GM21367 (cell line): ENCODE measurements around the gene KATNAL2.
"Not testable (repeated sequence)": the region's sequence is repeated elsewhere in the genome, so short reads cannot be mapped to it uniquely, and the experiment has no call there.

ENCODE experiments used
- ATAC-seq: cut with Tn5 transposase; IDR thresholded peaks from one replicate; pipeline ENCODE4 v1.9.1; 2021; ENCODE audit not compliant: unreplicated experiment

The KATNAL2 gene

GRCh38 chr18:47032945-47033344 is 115.5 kb downstream of the KATNAL2 start:
- no peak for ATAC-seq

- not testable (repeated sequence) for ATAC-seq
Measured at GRCh38 chr18:47034591-47034990, 117.2 kb downstream of the KATNAL2 start.

DNA sequence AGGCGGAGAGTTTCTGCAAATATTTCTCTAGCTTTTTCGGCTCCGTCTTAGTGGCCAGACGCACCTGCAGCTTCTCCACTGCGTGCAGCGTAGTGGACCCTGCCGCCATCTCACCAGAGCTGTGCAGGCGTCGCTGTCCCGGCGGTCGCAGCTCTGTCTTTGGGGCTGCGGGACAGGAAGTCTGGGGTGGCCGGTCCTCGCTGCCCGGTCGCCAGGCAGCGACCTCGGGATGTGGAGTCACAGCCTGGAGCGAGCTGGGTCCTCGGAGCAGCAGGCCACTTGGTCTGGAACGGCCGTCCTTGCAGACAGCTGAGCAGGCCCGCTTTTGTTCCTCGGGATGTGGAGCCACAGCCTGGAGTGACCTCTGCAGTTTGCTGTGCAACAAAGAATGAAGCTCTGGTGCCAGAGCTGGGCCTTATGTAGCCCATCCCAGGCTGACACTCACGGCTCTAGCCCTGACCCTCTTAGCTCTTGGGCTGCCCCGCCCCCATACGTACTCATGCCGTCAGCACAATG is 117.8 kb downstream of the KATNAL2 start, which contains the start of gene ELOA2:
TSS of gene ELOA2 (minus strand) at position 466 of the 516 bp plus-strand sequence. CDS start at position 109, 357 bp downstream.
- ATAC-seq = no peak

GRCh38 chr18:47036298-47036874 is 119.0 kb downstream of the KATNAL2 start:
- no peak for ATAC-seq

DNA sequence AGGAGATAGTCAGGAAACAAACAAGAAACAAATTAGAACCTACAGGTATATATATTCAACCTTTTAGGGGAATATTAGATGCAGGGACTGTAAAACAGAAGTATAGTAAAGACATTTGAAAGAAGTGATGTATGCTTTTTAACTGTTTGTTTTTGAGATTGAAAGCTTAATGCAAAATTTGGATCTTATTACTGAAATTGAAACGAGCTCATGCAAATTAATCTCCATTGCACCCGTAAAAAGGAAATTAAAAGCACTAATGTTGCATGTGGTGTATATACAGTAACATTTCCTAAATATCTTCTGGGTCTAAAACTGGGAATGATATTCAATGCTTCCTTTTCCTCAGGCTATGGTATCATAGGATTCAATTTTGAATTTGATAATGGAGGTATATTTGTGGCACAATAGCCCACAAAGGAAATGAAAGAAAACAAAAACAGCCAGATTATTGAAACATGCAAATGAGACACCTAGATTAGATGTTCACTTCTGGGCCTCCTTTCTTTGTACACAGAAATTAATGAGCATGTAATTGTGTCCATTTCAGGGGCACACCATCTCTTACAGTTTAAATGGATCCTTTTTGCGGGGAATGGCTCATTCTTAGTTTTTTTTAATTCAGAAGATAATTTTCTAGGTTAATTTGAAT is 119.7 kb downstream of the KATNAL2 start:
- no peak for ATAC-seq

DNA sequence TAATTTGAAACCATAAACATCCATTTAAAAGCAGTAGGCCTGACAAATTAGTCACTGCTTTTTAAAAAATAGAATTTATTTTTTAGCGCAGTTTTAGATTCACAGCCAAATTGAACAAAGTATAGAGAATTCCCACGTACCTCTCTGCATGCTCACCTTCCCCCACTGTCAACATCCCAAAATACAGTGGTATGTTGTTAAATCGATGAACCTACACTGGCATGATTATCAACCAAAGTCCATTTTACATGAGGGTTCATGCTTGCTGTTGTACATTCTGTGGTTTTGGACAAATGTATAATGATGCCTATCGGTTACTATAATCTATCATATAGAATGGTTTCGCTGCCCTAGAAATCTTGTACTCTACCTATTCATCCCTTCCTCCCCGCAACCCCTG is 123.6 kb downstream of the KATNAL2 start:
- no peak for ATAC-seq

- ATAC-seq = no peak
Measured at GRCh38 chr18:47050468-47050867, 133.1 kb downstream of the KATNAL2 start.

DNA sequence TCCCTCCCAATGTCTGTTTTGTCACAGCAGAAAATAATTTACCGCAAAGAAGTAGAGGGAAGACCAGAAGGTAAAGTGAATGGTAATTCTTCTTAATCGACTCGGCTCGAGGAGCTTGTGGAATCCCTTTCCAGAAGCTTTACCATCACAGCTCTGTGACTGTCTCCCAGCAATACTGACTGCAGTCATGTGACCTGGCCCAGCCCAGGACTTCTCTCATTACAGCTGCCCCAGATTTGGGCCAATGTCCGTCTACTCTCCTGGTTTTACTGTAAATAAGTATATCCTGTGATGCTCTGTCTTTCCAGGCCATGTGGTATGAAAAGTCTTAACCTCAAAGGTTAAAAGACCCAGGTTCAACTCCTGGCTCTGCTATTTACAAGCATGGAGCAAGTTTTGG is 137.0 kb downstream of the KATNAL2 start:
- ATAC-seq = no peak

DNA sequence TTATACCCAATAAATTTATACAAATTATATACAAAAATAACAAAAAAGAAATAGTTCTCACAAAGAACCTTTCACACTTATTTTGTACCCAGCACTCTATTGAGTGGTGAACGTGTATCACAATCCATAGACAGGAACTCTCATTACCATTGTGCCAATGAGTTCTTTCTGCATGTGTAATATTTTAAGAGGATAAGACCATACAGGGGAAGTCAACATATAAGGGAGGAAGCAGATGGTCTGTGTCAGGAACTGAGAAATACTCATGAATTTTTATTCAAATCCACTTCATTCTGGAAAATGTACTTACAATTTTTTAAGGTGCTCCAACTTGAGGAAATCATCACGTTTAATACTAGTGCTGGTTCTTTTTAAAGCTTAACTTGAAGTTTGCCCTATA is 145.1 kb downstream of the KATNAL2 start:
- ATAC-seq = no peak

DNA sequence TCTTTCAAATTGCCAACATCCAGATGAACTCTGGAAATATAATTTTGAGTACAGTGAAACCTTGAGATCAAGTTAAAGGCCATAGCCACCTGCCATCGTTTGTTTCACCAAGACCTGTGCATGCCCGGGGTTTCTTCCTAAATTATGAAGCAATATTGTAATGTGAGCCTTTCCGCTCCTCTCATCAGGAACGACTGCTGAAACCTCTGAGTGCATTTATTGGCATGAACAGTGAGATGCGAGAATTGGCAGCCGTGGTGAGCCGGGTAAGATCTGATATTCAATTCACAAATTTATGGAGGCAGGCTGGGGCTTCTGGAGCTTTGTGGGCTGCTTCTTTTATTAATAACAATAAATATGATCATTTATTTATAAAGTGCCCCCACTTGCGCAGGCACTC is 145.7 kb downstream of the KATNAL2 start:
- no peak for ATAC-seq

DNA sequence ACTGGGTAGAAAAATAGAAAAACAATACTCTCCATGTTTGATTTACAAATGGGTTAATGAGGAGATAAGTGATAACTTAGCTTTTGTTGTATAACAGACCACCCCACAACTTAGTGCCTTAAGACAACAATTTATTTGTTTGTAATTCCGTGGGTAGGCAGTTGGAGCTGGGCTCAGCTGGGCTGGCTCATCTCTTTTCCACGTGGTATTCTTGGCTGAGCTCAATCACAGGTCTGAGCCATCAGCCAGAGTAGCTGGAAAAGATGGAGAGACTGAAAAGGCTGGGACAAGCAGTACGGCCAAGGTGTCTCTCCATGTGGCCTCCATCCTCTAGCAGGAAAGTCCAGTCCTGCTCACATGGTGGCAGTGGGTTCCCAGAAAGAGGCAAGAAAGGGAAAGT is 150.2 kb downstream of the KATNAL2 start:
- ATAC-seq = no peak

DNA sequence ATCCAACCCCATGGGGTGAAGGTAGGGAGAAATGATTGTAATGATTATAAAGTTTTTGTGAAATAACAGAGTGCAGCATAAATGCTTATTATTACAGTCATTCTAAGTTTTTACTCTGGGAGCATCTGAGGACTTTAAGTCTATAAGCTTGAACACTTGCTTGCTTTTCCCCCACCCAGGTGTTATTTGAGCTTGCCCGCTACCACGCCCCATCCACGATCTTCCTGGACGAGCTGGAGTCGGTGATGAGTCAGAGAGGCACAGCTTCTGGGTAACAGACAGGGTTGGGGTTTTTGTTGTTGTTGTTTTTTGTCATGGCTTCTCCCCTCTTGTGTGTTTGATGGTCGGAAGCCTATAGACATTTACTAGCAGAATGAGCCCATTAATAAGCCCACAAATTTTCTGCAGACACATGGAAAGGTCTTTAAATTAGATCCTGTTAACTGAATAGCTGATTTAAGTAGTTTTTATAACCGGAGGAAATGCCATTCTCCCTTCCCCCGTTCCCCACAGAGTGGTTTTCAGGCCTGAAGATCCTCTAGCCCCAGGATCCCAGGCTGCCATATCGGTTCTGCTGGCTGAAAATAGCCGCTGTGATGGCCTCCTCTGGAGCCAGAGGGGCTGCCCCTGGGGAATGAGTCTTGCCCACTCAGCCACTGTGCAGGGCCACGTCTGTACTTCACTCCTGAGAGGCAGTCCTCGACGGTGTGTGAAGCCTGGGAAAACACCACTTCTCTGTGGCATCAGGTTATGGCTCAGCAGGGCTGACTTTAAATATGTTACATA is 157.9 kb downstream of the KATNAL2 start:
- no peak for ATAC-seq

- no peak for ATAC-seq
Measured at GRCh38 chr18:47077111-47077510, 159.7 kb downstream of the KATNAL2 start.

GRCh38 chr18:47080872-47081271 is 163.5 kb downstream of the KATNAL2 start:
- ATAC-seq = no peak

- no peak for ATAC-seq
Measured at GRCh38 chr18:47081578-47081977, 164.2 kb downstream of the KATNAL2 start.

GRCh38 chr18:47087676-47088075 is 170.3 kb downstream of the KATNAL2 start:
- ATAC-seq = no peak

DNA sequence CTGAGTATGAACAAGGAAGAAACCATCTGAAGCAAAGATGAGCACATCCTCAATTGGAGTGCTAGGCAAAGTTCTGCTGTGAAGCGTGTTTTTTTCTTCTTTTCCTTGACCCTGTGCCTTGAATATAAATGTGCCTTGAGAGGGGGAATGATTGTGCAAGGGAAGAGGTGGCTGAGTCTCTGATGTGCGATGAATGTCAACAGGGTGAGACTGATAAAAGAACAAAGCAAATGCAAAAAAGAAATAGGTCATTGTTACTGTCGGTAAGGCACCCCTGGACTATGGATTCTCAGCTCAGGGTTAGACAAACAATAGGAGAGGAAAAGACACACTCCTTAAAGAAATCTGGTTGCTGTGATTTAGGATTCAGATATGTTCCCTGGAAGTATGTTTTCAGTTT is 178.4 kb downstream of the KATNAL2 start:
- ATAC-seq = no peak

DNA sequence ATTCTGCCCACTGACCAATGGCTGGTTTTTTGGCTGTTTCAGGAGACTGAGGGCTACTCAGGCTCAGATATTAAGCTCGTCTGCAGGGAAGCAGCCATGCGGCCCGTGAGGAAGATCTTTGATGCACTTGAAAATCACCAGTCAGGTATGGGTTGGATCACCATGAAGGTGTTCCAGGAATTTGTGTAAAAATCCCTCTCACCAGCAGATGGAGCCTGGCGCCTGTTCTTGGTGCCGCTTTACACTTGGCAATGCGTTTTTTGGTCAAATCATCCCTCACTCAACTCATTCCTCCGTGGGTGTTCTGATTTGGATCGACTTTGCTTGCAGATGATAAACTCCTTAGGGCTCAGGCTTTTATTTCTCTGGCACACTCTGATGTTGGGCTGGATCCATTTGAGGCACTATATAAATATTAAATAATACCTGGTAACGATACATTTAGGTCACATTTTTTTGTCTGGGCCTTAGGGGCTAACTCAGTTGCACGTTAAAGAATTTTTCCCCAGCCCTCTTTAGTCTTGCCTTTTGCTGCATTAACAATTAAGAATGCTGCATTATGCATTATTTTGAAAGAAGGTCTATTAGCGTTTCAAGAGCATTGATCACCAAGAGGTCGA is 182.9 kb downstream of the KATNAL2 start:
- ATAC-seq = no peak

DNA sequence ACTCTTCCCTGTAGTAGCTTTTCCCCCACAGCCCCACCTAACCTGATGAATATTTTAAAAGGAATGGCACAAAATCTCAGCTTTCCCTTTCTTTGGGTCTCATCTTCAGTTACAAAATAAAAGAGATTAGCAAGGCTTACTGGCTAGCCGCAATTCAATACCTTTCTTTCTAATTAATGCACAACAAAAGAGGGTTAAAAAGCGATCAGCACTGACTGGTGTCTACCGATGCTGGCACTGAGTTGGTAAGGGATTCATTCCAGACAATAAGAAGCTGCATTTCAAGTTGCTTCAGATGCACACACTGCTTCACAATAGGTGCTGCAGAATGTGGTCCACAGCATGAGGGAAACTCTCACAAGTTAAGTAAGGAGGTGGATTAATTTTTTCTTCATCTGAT is 191.0 kb downstream of the KATNAL2 start:
- ATAC-seq = no peak

- ATAC-seq = no peak
Measured at GRCh38 chr18:47108998-47109405, 191.6 kb downstream of the KATNAL2 start.

DNA sequence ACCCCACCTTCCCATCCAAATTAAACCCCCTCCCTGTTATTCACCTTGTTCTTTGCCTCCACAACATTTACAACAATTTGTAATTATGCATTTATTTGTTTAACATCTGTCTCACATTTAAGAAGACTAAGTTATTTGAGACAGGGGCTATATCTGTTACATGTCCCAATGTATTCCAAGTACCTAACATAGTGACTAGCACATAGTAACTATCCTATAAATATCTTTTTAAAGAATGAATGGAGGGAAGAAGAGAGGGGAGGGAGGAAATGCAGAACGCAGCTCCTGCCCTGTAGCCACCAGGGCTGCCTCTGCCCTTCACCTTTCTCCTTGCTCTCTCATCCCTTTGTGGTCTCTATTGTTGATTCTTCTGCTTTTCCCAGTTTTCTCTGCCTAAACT is 192.3 kb downstream of the KATNAL2 start:
- ATAC-seq = no peak
